ENCODE data around the gene SIAH3.

SIAH3 gene, protein sequence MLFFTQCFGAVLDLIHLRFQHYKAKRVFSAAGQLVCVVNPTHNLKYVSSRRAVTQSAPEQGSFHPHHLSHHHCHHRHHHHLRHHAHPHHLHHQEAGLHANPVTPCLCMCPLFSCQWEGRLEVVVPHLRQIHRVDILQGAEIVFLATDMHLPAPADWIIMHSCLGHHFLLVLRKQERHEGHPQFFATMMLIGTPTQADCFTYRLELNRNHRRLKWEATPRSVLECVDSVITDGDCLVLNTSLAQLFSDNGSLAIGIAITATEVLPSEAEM

DNA sequence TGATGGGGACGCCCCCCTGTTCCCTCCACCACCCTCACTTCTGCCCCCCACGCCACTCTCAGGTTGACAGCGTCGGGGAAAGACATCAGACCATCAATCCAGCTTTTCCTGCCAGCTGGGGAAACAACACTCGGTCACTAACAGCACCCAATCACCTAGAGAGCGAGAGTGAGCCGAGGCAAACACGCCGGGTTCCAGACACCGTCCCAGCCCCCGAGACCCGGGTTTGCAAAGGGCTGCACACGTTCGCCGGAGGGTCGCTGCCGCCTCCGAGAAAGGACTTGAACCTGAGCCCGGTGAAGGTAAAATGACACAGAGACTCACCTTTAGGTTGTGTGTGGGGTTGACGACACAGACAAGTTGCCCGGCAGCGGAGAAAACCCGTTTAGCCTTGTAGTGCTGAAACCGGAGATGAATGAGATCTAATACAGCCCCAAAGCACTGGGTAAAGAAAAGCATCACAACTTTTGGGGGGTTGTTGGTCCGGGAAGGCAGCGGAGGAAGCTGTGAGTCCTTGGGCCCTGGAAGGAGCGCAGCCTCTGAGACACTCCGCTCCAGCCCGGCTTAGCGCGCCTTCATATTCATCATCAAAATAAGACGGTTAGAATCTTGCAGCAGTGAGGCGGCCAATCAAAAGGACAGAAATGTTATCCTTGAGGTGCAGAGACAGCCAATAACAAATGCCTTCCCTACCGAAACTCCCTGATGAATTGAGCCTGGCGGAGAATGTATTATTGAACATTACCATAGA lies at the start of gene SIAH3:
TSS of gene SIAH3 (minus strand) at position 583 of the 751 bp plus-strand sequence. CDS start at position 459, 124 bp downstream.
- TF ChIP-seq FOXM1 (IDR thresholded peaks at IDR 0.05; ENCODE audit: borderline replicate concordance, low read depth) (no peak), TCF12 (IDR thresholded peaks at IDR 0.05; ENCODE audit: low read depth) (no peak), NFIC (IDR thresholded peaks at IDR 0.05) (no peak), ZBTB7A (IDR thresholded peaks at IDR 0.05; ENCODE audit: low read depth) (no peak), RAD21 (IDR thresholded peaks at IDR 0.05; ENCODE audit: low read depth) (no peak), CREB1 (IDR thresholded peaks at IDR 0.05; ENCODE audit: low read depth) (no peak), EGR1 (IDR thresholded peaks at IDR 0.05) (no peak), TEAD4 (IDR thresholded peaks at IDR 0.05) (no peak), EP300 (IDR thresholded peaks at IDR 0.05; ENCODE audit: borderline replicate concordance) (no peak)
- TF ChIP-seq, protein P1, sequence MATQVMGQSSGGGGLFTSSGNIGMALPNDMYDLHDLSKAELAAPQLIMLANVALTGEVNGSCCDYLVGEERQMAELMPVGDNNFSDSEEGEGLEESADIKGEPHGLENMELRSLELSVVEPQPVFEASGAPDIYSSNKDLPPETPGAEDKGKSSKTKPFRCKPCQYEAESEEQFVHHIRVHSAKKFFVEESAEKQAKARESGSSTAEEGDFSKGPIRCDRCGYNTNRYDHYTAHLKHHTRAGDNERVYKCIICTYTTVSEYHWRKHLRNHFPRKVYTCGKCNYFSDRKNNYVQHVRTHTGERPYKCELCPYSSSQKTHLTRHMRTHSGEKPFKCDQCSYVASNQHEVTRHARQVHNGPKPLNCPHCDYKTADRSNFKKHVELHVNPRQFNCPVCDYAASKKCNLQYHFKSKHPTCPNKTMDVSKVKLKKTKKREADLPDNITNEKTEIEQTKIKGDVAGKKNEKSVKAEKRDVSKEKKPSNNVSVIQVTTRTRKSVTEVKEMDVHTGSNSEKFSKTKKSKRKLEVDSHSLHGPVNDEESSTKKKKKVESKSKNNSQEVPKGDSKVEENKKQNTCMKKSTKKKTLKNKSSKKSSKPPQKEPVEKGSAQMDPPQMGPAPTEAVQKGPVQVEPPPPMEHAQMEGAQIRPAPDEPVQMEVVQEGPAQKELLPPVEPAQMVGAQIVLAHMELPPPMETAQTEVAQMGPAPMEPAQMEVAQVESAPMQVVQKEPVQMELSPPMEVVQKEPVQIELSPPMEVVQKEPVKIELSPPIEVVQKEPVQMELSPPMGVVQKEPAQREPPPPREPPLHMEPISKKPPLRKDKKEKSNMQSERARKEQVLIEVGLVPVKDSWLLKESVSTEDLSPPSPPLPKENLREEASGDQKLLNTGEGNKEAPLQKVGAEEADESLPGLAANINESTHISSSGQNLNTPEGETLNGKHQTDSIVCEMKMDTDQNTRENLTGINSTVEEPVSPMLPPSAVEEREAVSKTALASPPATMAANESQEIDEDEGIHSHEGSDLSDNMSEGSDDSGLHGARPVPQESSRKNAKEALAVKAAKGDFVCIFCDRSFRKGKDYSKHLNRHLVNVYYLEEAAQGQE (IDR thresholded peaks at IDR 0.05; ENCODE audit: low read depth), result no peak
- TF ChIP-seq, protein P2, sequence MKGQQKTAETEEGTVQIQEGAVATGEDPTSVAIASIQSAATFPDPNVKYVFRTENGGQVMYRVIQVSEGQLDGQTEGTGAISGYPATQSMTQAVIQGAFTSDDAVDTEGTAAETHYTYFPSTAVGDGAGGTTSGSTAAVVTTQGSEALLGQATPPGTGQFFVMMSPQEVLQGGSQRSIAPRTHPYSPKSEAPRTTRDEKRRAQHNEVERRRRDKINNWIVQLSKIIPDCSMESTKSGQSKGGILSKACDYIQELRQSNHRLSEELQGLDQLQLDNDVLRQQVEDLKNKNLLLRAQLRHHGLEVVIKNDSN (IDR thresholded peaks at IDR 0.05), result no peak
- TF ChIP-seq, protein P3, sequence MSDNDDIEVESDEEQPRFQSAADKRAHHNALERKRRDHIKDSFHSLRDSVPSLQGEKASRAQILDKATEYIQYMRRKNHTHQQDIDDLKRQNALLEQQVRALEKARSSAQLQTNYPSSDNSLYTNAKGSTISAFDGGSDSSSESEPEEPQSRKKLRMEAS (IDR thresholded peaks at IDR 0.05), result no peak

DNA sequence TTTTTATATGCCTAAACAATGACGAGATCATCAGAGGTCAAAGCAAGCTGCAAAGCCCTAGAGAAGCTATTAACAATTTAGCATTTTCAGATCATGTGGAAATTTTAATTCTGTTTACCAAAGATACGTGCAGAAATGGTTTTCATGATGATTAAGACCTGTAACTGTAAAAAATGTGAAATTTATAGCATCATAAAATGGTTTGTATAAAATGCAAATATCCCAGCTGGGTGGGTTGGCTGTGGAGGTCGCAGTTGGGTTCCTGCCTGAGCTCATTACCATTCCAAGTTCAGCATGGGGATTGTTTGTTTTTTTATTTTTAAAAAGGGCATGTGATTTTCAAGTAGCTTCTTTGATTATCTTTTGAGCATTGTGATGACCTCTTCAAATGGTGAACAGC lies 47.9 kb upstream of the SIAH3 start:
- TF ChIP-seq RAD21 (IDR thresholded peaks at IDR 0.05; ENCODE audit: low read depth) (no peak), FOXM1 (IDR thresholded peaks at IDR 0.05; ENCODE audit: borderline replicate concordance, low read depth) (no peak), TAF1 (IDR thresholded peaks at IDR 0.05; ENCODE audit: low read depth) (no peak), EP300 (IDR thresholded peaks at IDR 0.05; ENCODE audit: borderline replicate concordance) (no peak), CREB1 (IDR thresholded peaks at IDR 0.05; ENCODE audit: low read depth) (no peak)
- TF ChIP-seq, protein P1 (IDR thresholded peaks at IDR 0.05; ENCODE audit: low read depth), result no peak
- TF ChIP-seq, protein P3 (IDR thresholded peaks at IDR 0.05), result no peak

DNA sequence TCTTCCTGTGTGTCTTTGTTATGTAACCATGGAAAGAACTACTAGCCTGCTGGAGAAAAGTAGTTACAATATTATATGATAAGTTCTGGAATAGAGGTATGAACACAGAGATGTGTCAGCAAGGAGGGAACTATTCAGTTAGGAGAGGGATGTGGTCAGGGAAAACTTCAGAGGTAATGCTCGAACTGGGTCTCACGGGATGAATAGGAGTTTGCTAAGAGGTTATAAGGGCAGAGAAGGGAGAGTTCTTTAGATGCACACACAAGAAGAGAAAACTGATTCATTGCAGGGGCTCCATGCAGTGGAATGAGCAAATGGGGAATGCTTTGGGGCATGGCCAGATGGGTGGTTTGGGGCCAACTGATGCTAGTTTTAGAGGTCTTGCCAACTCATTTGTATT lies 46.0 kb upstream of the SIAH3 start:
- TF ChIP-seq EGR1 (IDR thresholded peaks at IDR 0.05) (no peak), RAD21 (IDR thresholded peaks at IDR 0.05; ENCODE audit: low read depth) (no peak), FOXM1 (IDR thresholded peaks at IDR 0.05; ENCODE audit: borderline replicate concordance, low read depth) (no peak), ZBTB7A (IDR thresholded peaks at IDR 0.05; ENCODE audit: low read depth) (no peak)
- TF ChIP-seq, protein P3 (IDR thresholded peaks at IDR 0.05), result no peak

DNA sequence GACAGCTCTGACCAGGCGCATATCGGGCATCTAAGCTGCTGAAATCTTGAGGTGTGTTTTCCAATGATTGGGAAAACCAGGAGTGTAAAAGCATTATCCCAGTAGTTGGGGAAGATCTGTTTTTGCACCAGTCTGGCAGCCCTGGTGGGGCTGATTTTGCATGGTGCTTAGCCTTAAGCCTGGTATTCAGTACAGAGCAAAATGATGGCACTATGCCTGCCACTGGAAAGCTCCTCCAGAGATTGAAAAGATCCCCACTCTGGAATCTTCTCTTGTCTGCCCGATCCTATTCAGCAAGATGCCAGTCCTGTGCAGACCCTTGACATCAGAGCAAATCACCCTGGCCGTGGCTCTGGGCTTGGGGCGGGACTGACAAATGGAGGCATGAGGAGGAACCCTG lies 44.7 kb upstream of the SIAH3 start:
- TF ChIP-seq CREB1 (IDR thresholded peaks at IDR 0.05; ENCODE audit: low read depth) (no peak), ZBTB7A (IDR thresholded peaks at IDR 0.05; ENCODE audit: low read depth) (no peak), FOXM1 (IDR thresholded peaks at IDR 0.05; ENCODE audit: borderline replicate concordance, low read depth) (no peak), CEBPB (IDR thresholded peaks at IDR 0.05) (no peak), EP300 (IDR thresholded peaks at IDR 0.05; ENCODE audit: borderline replicate concordance) (no peak), RAD21 (IDR thresholded peaks at IDR 0.05; ENCODE audit: low read depth) (no peak), TAF1 (IDR thresholded peaks at IDR 0.05; ENCODE audit: low read depth) (no peak), TCF12 (IDR thresholded peaks at IDR 0.05; ENCODE audit: low read depth) (no peak)
- TF ChIP-seq, protein P3 (IDR thresholded peaks at IDR 0.05), result no peak
- TF ChIP-seq, protein P1 (IDR thresholded peaks at IDR 0.05; ENCODE audit: low read depth), result no peak
- TF ChIP-seq, protein P2 (IDR thresholded peaks at IDR 0.05), result no peak
